HTR-8/SVneo (cell line): ENCODE measurements around the gene C1orf232.

ENCODE experiments used
- DNase-seq: peaks from one replicate; pipeline ENCODE4 v3.0.0; 2011; ENCODE audit warnings: low spot score, mixed read lengths; ENCODE audit not compliant: insufficient read length
- FAIRE-seq: peaks from 2 replicates; lab custom pipeline; 2011; peaks lifted over from hg19 to GRCh38; lab: Jason Lieb, UNC

Gene C1orf232

GRCh38 chr1:26181586-26182382, 13.0 kb upstream of the C1orf232 start:
- DNase-seq (no peak), FAIRE-seq (no peak)

- no peak for FAIRE-seq
- DNase-seq: no peak
These were observed 11.3 kb upstream of the C1orf232 start for GRCh38 chr1:26180010-26180506.

- no peak for FAIRE-seq
- no peak for DNase-seq
These were observed 8.5 kb upstream of the C1orf232 start, which contains the start of gene CNKSR1 for GRCh38 chr1:26177182-26177684. TSS of gene CNKSR1 (plus strand) at chr1:26177491. CDS start at chr1:26177548, 57 bp downstream.

- FAIRE-seq (no peak), DNase-seq (no peak)
These were observed 6.6 kb upstream of the C1orf232 start for GRCh38 chr1:26175346-26175745.

GRCh38 chr1:26171084-26172072, 2.6 kb upstream of the C1orf232 start, which contains the start of gene ZNF593OS:
TSS of gene ZNF593OS (minus strand) at chr1:26171832. CDS start at chr1:26171661, 171 bp downstream.
- no peak for FAIRE-seq
- no peak for DNase-seq

GRCh38 chr1:26170472-26170821, 1.7 kb upstream of the C1orf232 start:
- FAIRE-seq (no peak), DNase-seq (no peak)

GRCh38 chr1:26169669-26170471, 1.1 kb upstream of the C1orf232 start, which contains the start of gene ZNF593:
TSS of gene ZNF593 (plus strand) at chr1:26169908. CDS start at chr1:26169984, 76 bp downstream.
- peak; percentile 94 for DNase-seq
- FAIRE-seq: peak; percentile 97

GRCh38 chr1:26169198-26169554, 413 bp upstream of the C1orf232 start:
- no peak for DNase-seq
- FAIRE-seq: no peak

GRCh38 chr1:26166719-26167281, 2.0 kb downstream of the C1orf232 start:
- FAIRE-seq (no peak), DNase-seq (no peak)

- FAIRE-seq (no peak), DNase-seq (no peak)
These were observed 3.6 kb downstream of the C1orf232 start for GRCh38 chr1:26164861-26165842.

- DNase-seq (no peak), FAIRE-seq (no peak)
These were observed 4.5 kb downstream of the C1orf232 start for GRCh38 chr1:26164036-26164860.

GRCh38 chr1:26163684-26164035, 5.1 kb downstream of the C1orf232 start:
- no peak for DNase-seq
- FAIRE-seq: no peak

- no peak for FAIRE-seq
- DNase-seq: no peak
These were observed 6.5 kb downstream of the C1orf232 start for GRCh38 chr1:26162220-26162709.

GRCh38 chr1:26161415-26162219, 7.1 kb downstream of the C1orf232 start:
- FAIRE-seq: no peak

GRCh38 chr1:26160527-26161414, 8.0 kb downstream of the C1orf232 start:
- DNase-seq (no peak), FAIRE-seq (no peak)

More at GRCh38 chr1:26161415-26162219, 7.1 kb downstream of the C1orf232 start:
- DNase-seq: no peak

GRCh38 chr1:26159743-26160039, 9.1 kb downstream of the C1orf232 start:
- DNase-seq (no peak), FAIRE-seq (no peak)
